HUDEP-2 (cell line): Measurements from ENCODE around the gene FMC1.

Experiments used
- DNase-seq, 76 experiments: peaks; one replicate each; lab custom pipeline; 2025; ENCODE audit not compliant: unreplicated experiment in 76 of 76; lab: John Stamatoyannopoulos, UW

FMC1 gene

DNA sequence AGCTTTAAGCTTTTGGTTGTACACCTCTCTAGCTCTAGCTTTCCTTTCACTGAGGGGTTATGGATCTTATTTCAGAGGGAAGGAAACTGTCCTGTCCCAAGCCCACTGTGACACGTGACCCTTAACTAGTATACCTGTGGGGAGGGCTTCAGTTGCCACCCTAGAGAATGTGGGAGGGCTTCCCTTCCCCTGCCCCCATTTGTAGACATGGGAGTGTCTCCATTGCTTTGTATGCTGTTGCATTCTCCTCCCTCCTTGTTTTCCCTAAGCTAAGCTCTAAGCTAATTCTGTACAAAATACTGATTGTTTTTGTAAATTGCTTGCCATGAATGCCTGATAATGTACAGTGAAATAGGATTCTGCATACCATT lies 29.8 kb downstream of the FMC1 start:
- DNase-seq, result no peak

DNA sequence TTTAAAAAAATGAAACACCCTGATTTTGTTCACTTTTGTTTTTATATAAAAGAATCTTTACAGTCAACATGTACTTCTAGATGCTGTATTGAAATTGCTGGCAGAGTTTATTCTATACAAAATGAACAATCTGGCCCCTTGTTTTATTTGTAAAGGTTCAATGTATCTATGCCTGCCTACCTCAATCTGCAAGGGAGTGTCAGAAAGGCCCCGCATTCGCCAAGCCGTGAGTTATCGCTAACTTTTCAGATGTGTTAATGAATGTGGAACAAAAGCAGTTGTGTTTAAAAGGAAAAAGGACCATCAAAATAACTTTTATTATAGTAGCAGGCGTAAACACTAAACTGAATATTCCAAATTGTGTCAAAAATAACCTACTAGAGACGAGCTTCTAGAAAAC lies 33.1 kb downstream of the FMC1 start:
- DNase-seq, result no peak

DNA sequence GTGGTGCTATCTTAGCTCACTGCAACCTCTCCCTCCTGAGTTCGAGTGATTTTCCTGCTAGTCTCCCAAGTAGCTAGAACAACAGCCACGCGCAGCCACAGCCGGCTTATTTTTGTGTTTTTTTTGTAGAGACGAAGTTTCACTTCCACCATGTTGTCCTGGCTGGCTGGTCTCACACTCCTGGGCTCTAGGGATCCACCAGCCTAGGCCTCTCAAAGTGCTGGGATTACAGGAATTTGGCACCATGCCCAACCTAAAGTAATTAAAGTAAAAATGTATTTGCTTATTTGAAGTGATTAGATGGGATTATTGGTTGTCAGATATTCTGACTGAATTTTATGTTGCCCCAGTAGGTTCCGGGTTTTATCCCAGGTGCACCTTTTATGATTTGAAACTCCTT lies 41.3 kb downstream of the FMC1 start:
- DNase-seq, result no peak

DNA sequence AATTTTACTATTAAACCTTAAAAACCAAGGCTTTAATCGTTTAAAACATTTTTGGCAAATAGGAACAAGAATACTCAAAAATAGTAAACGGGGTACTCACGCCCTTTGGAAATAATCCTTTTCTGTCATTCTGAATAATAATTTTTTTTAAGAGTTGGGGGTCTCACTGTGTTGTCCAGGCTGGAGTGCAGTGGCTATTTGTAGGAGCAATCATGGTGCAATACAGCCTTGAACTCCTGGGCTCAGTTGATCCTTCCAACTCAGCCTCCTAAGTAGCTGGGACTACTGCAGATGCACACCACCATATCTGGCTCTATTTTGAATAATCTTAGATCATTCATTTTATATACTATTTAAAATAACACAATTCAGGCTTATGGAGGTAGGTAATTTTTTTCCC lies 43.5 kb downstream of the FMC1 start:
- no peak for DNase-seq

DNA sequence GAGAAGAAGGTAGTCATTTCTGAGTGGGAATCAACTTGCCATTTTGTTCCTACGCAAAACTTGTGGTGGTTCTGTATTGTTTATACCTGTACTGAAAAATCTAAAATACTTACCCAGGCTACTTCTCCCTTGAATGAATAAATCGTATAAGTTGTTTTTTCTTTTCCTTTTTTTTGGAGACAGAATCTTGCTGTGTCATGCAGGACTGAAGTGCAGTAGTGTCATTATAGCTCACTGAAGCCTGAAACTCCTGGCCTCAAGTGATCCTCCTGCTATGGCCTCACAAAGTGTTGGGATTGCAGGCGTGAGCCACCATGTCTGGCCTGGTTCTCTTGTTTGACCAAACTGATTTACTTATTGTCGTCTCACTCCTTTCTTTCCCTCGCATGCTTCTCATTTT lies 46.5 kb downstream of the FMC1 start:
- no peak for DNase-seq

DNA sequence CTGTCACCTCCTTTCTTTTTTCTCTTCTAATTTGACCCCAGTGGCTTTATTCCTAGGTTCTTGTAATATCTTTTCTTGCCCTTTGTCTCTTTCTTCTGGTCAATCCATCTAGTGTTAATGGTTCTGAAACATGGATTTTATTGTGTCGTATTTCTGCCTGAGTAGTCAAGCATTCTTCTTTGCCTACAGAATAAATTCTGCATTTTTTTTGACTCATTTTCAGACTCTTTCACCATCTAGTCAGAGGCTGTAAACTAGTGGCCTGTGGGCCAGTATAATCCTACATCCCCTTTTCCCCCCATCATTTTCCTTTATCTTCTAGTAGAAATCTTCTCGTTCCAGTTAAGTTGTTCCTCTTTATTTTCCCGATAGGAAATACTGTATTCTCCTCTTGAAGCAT lies 48.0 kb downstream of the FMC1 start:
- no peak for DNase-seq

DNA sequence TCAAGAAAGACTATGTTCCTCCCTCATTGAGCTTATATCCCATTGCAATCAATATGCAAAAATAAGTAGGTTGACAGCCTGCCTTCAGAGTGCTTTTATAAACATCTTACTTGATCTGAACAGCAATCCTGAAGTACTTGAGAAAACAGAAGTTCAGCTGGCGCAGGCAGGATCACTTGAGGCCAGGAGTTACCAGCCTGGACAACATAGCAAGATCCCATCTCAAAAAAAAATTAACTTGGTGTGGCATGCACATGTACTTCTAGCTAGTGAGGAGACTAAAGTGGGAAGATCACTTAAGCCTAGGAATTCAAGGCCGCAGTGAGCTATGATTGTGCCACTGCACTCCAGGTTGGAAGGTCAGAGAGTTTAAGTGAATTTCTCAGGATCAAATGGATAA lies 48.6 kb downstream of the FMC1 start:
- no peak for DNase-seq

DNA sequence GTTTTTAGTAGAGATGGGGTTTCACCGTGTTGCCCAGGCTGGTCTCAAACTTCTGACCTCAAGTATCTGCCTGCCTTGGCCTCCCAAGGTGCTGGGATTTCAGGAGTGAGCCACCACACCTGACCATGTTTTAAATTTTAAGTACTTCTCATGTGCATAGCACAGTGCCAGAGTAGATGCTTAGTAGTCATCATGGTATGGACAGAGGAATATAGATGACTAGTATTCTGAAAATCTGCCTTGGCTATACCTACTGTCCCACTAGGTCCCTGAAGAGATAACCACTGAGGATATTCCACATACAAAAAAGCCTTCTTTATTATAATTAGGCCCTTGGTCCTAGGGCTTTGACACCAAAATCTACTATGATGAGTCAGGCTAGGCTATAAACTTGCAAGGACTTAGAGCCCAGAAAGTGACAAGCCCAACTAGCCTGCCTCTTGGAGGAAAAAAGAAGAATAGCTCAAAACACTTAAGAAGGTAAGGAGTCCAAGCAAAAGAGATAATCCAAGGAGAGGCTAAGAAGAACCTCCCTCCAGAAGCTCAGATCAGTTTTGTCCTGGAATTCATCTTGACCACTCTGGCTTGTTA lies 52.6 kb downstream of the FMC1 start:
- DNase-seq, result no peak

DNA sequence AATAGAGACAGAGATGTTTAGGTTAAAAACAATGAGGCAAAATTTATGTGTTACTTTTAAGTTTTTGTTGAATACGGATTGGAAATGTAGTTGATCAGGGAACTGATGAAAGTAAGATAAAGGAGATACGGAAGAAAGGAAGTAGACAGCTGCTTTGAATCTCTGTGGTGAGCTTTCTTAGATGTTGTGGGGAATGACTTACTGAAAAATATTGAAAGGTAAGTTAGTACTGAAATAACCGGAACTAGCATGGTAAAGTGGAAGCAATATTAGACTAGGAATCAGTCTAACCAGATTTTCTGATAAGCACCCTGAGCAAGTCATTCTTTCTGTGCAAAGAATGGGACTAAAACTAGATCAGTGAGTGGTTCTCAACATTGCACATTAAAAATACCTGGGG lies 53.4 kb downstream of the FMC1 start:
- no peak for DNase-seq
